Smooth muscle cell (in vitro differentiated cells): ENCODE results near the gene SYCP2. TPM values are rescaled to one million over a fixed set of nuclear protein-coding genes. Genes with fewer than 3 reads are reported as not detected.

Experiments
- DNase-seq: peaks from one replicate; lab custom pipeline; 2025; ENCODE audit not compliant: unreplicated experiment; lab: John Stamatoyannopoulos, UW
- H2AFZ ChIP-seq: fragments of 200-600 bp; sonication (generic); 2 replicates; pipeline ENCODE4 v1.6.0; 2016; ENCODE audit warnings: antibody characterized with exemption, low read depth, mild to moderate bottlenecking
- H3F3A ChIP-seq: fragments of 200-600 bp; sonication (generic); 2 replicates; pipeline ENCODE4 v1.6.0; 2017; ENCODE audit warnings: antibody characterized with exemption, low read depth
- H3K27ac ChIP-seq: fragments of 200-600 bp; sonication (generic); 2 replicates; pipeline ENCODE4 v1.5.1; 2016; ENCODE audit warnings: low read depth, mild to moderate bottlenecking
- H3K27me3 ChIP-seq: fragments of 200-600 bp; sonication (generic); 2 replicates; pipeline ENCODE4 v1.6.1; 2016; ENCODE audit warnings: low read depth, mild to moderate bottlenecking
- H3K36me3 ChIP-seq: fragments of 200-600 bp; sonication (generic); 2 replicates; pipeline ENCODE4 v1.5.1; 2016; ENCODE audit warnings: low read depth
- H3K4me1 ChIP-seq: fragments of 200-600 bp; sonication (generic); 2 replicates; pipeline ENCODE4 v1.5.1; 2016; ENCODE audit warnings: low read depth
- H3K4me2 ChIP-seq: fragments of 200-600 bp; sonication (generic); 2 replicates; pipeline ENCODE4 v1.6.0; 2016; ENCODE audit warnings: mild to moderate bottlenecking
- H3K4me3 ChIP-seq: fragments of 200-600 bp; sonication (generic); 2 replicates; pipeline ENCODE4 v1.5.1; 2016; ENCODE audit warnings: mild to moderate bottlenecking
- H3K79me2 ChIP-seq: fragments of 200-600 bp; sonication (generic); 2 replicates; pipeline ENCODE4 v1.6.0; 2016; ENCODE audit warnings: low read depth, mild to moderate bottlenecking
- H3K9ac ChIP-seq: fragments of 200-600 bp; sonication (generic); 2 replicates; pipeline ENCODE4 v1.6.0; 2016; ENCODE audit warnings: low read depth
- H3K9me3 ChIP-seq: fragments of 200-600 bp; sonication (generic); replicated peaks from 2 replicates; pipeline ENCODE4 v1.5.1; 2016; ENCODE audit warnings: low read depth
- H4K20me1 ChIP-seq: fragments of 200-600 bp; sonication (generic); 2 replicates; pipeline ENCODE4 v1.6.0; 2016; ENCODE audit warnings: low read depth
- WGBS: methylation state at CpG from one replicate; pipeline ENCODE4 v1.1.7; 2016; ENCODE audit warnings: low lambda C conversion rate; 5-methylcytosine and 5-hydroxymethylcytosine counted together
- polyA plus RNA-seq: library from polyadenylated mRNA; unstranded; fragments of >200 nt; fragmentation: Nextera tagmentation; extraction: Ambion mirVana; gene quantifications from 2 replicates; pipeline ENCODE4 v1.2.1, GENCODE V29; 2016
- total RNA-seq: library from RNA; depleted of rRNA; stranded (reverse); fragments of >200 nt; gene quantifications from 2 replicates; pipeline ENCODE4 v1.2.3, GENCODE V29; 2014
- TF ChIP-seq, protein P1 (sequence below): fragments of 200-600 bp; sonication (generic); IDR thresholded peaks from 2 replicates; pipeline ENCODE4 v1.5.1; 2017; ENCODE audit warnings: borderline replicate concordance, mild to moderate bottlenecking, antibody characterized with exemption; ENCODE audit not compliant: insufficient read depth, poor library complexity, severe bottlenecking

The SYCP2 gene
- total and polyA plus RNA-seq, 2 experiments from 2014 or later: 0.42 to 0.54 TPM

DNA sequence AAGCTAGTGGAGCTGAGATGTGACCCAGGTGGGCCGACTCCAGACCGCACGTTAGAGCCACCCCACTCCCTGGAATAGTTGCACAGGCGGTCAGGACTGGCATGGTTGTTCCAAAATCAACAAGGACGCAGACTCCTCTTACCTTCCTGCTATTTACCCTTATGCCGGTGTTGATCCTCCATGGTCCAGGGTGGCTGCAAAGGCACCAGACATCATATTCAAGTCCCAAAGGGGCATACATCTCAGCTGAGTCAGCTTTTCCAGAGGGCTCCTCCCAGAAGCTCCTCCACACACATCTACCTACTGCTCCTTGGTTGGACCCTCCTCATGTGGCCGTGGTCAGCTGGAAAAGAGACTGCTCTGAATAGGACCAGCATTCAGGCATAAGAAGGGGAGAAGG is 112.2 kb downstream of the SYCP2 start:
- H3K36me3 ChIP-seq: no peaks in the 10 kb centered on the region
- H3K27ac ChIP-seq: no peak overlapping the region
- H2AFZ ChIP-seq: no peak overlapping the region
- 97% methylated on average over 7 of the region's 7 CpGs for WGBS
- H3K79me2 ChIP-seq: no peaks in the 10 kb centered on the region
- no peaks in the 10 kb centered on the region for H3K27me3 ChIP-seq
- H3K4me2 ChIP-seq: no peak overlapping the region
- no peak overlapping the region for H3K4me3 ChIP-seq
- no peak for DNase-seq
- no peak overlapping the region for H3K9ac ChIP-seq
- no peaks in the 10 kb centered on the region for H3F3A ChIP-seq
- no peaks in the 10 kb centered on the region for H4K20me1 ChIP-seq
- H3K9me3 ChIP-seq: no peaks in the 10 kb centered on the region
- TF ChIP-seq, protein P1, sequence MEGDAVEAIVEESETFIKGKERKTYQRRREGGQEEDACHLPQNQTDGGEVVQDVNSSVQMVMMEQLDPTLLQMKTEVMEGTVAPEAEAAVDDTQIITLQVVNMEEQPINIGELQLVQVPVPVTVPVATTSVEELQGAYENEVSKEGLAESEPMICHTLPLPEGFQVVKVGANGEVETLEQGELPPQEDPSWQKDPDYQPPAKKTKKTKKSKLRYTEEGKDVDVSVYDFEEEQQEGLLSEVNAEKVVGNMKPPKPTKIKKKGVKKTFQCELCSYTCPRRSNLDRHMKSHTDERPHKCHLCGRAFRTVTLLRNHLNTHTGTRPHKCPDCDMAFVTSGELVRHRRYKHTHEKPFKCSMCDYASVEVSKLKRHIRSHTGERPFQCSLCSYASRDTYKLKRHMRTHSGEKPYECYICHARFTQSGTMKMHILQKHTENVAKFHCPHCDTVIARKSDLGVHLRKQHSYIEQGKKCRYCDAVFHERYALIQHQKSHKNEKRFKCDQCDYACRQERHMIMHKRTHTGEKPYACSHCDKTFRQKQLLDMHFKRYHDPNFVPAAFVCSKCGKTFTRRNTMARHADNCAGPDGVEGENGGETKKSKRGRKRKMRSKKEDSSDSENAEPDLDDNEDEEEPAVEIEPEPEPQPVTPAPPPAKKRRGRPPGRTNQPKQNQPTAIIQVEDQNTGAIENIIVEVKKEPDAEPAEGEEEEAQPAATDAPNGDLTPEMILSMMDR: no peak
- H3K4me1 ChIP-seq: no peaks in the 10 kb centered on the region

DNA sequence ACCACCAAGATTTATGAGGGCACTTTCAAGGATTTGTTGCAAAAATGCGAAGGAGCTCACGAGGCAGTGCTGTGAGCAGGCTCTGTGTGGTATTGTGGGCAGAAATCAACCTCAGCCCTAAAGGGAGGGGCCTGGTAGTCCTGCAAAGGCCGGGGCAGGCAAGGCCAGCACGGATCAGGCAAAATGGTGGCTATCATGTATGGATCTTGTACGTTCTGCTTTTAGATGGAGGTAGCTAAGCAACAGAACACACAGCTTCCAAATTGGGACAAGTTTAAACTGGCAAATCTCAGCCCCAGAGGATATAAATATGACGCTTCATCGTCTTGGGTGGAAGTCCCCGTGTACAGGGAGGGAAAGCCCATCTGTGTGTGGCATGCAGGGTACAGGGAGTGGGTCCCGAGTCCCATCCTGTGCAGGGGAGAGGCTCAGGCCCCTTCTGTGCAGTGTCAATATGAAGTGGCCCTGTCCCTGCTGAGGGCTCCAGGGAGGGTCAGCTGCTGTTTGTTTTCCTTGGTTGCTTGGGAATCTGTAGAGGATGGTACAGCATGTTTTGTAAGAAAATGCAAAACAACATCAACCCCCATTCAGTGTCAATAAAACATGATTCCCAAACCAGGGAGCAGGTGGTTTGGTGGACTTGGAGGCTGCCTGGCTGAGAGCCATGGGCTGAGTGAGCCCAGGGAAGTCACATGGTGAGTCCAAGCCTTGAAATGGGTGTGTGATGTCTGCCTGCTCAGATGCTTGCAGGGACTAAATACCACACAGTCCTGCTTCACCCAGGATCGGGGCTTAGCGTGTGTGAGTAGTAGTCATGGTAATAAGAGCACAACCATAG is 113.0 kb downstream of the SYCP2 start:
- Histone ChIP-seq H2AFZ (no peak overlapping the region), H3K9ac (no peak overlapping the region), H3K4me1 (no peaks in the 10 kb centered on the region), H4K20me1 (no peaks in the 10 kb centered on the region), H3K36me3 (no peaks in the 10 kb centered on the region), H3F3A (no peaks in the 10 kb centered on the region), H3K27ac (no peak overlapping the region), H3K79me2 (no peaks in the 10 kb centered on the region), H3K4me3 (no peak overlapping the region), H3K9me3 (no peaks in the 10 kb centered on the region), H3K4me2 (no peak overlapping the region), H3K27me3 (no peaks in the 10 kb centered on the region)
- TF ChIP-seq, protein P1: no peak
- no peak for DNase-seq
- 90% methylated on average over 11 of the region's 11 CpGs for WGBS

DNA sequence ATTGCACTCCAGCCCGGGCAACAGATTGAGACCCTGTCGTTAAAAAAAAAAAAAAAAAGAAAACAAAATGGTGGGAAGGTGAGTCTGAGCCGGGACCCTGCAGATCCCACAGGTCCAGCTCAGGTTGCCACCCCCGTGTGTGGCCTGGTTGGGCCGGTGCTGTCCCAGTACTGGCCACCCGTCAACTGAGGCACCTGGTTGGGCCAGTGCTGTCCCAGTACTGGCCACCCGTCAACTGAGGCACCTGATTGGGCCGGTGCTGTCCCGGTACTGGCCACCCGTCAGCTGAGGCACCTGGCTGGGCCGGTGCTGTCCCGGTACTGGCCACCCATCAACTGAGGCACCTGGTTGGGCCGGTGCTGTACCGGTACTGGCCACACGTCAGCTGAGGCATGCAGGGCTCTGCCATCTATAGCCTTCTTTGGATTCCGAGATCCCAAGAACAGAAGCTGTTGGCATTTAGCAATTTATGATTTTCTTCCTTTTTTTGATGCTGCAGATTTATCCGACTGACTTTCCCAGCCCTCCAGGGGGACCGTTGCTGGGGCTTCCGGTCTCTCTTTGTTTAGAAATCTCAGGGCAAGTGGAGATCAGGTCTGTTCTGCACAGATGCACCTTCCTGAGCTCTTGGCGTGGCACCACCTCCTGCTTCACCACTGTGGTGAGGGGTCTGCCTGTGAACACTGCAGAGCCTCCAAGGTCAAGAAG is 113.8 kb downstream of the SYCP2 start:
- Histone ChIP-seq H3K4me2 (no peak overlapping the region), H3K79me2 (no peaks in the 10 kb centered on the region), H3K4me3 (no peak overlapping the region), H3K9ac (no peak overlapping the region), H3K4me1 (no peaks in the 10 kb centered on the region), H3F3A (no peaks in the 10 kb centered on the region), H3K36me3 (no peaks in the 10 kb centered on the region), H3K9me3 (no peaks in the 10 kb centered on the region), H4K20me1 (no peaks in the 10 kb centered on the region), H2AFZ (no peak overlapping the region), H3K27ac (no peak overlapping the region), H3K27me3 (no peaks in the 10 kb centered on the region)
- no peak for DNase-seq
- WGBS: 92% methylated on average over 20 of the region's 20 CpGs
- TF ChIP-seq, protein P1: no peak
